Nephron (organoid): ENCODE data around the gene CORO1C.

Experiments
- H3K27ac Mint-ChIP-seq, 3 experiments: 2 replicates each; pipeline ENCODE4 v1.8.0; 2020; ENCODE audit warnings: mixed read lengths in 3 of 3, mild to moderate bottlenecking in 2 of 3, moderate library complexity in 1 of 3
- H3K27me3 Mint-ChIP-seq: 2 replicates; pipeline ENCODE4 v1.8.0; 2021; ENCODE audit warnings: low read depth, mild to moderate bottlenecking, moderate library complexity, mixed read lengths
- H3K36me3 Mint-ChIP-seq: 2 replicates; pipeline ENCODE4 v1.8.0; 2020; ENCODE audit warnings: low read depth, mixed read lengths
- H3K4me1 Mint-ChIP-seq: 2 replicates; pipeline ENCODE4 v1.8.0; 2020; ENCODE audit warnings: mixed read lengths
- H3K4me3 Mint-ChIP-seq, 3 experiments: 2 replicates each; pipeline ENCODE4 v1.8.0; 2020; ENCODE audit warnings: mild to moderate bottlenecking in 3 of 3, mixed read lengths in 3 of 3, moderate library complexity in 2 of 3
- H3K9me3 Mint-ChIP-seq: 2 replicates; pipeline ENCODE4 v1.8.0; 2020; ENCODE audit warnings: mixed read lengths
- CTCF ChIP-seq, 3 experiments: fragments of 200-600 bp; sonication (generic); IDR thresholded peaks; one replicate each; pipeline ENCODE4 v1.5.0; 2021; ENCODE audit warnings: antibody characterized with exemption in 3 of 3; ENCODE audit not compliant: unreplicated experiment in 3 of 3

Gene CORO1C

GRCh38 chr12:108606492-108606891 lies 124.8 kb downstream of the CORO1C start:
- H3K4me3 Mint-ChIP-seq: no peak overlapping the region
- H3K4me1 Mint-ChIP-seq: peaks cover 43% of the 10 kb centered on the region

GRCh38 chr12:108605690-108606406 lies 125.5 kb downstream of the CORO1C start:
- no peaks in the 10 kb centered on the region for H3K36me3 Mint-ChIP-seq
- H3K9me3 Mint-ChIP-seq: no peaks in the 10 kb centered on the region
- TF ChIP-seq CTCF (IDR thresholded peaks at IDR 0.05; ENCODE audit: unreplicated experiment in 3 of 3): no peak
- peaks cover 40% of the 10 kb centered on the region for H3K4me1 Mint-ChIP-seq
- peak overlapping the region; percentile 43 to 74 (median 49) for H3K27ac Mint-ChIP-seq
- peaks cover 14% of the 10 kb centered on the region for H3K27me3 Mint-ChIP-seq
- no peak overlapping the region for H3K4me3 Mint-ChIP-seq

More at GRCh38 chr12:108606492-108606891, 124.8 kb downstream of the CORO1C start:
- Mint-ChIP-seq H3K9me3 (no peaks in the 10 kb centered on the region), H3K27ac (no peak overlapping the region), H3K36me3 (no peaks in the 10 kb centered on the region), H3K27me3 (peaks cover 13% of the 10 kb centered on the region)
- TF ChIP-seq CTCF (IDR thresholded peaks at IDR 0.05; ENCODE audit: unreplicated experiment in 3 of 3): no peak

- peaks cover 37% of the 10 kb centered on the region for H3K4me1 Mint-ChIP-seq
- peaks cover 16% of the 10 kb centered on the region for H3K27me3 Mint-ChIP-seq
- H3K9me3 Mint-ChIP-seq: no peaks in the 10 kb centered on the region
- H3K27ac Mint-ChIP-seq: peak overlapping the region; percentile 43 to 74 (median 49)
- no peaks in the 10 kb centered on the region for H3K36me3 Mint-ChIP-seq
- no peak for TF ChIP-seq CTCF (IDR thresholded peaks at IDR 0.05; ENCODE audit: unreplicated experiment in 3 of 3)
- peak overlapping the region in 1 of 3 experiments; percentile 7 for H3K4me3 Mint-ChIP-seq
Measured at GRCh38 chr12:108605000-108605689, 126.2 kb downstream of the CORO1C start.

- Mint-ChIP-seq H3K4me3 (peak overlapping the region in 1 of 3 experiments; percentile 7), H3K27me3 (peaks cover 17% of the 10 kb centered on the region), H3K9me3 (no peaks in the 10 kb centered on the region), H3K36me3 (no peaks in the 10 kb centered on the region), H3K4me1 (peaks cover 33% of the 10 kb centered on the region), H3K27ac (peak overlapping the region; percentile 27 to 49 (median 40))
- no peak for TF ChIP-seq CTCF (IDR thresholded peaks at IDR 0.05; ENCODE audit: unreplicated experiment in 3 of 3)
Measured at GRCh38 chr12:108604208-108604941, 126.9 kb downstream of the CORO1C start.

GRCh38 chr12:108603743-108604142 lies 127.6 kb downstream of the CORO1C start:
- Mint-ChIP-seq H3K4me3 (no peak overlapping the region), H3K4me1 (peaks cover 38% of the 10 kb centered on the region), H3K9me3 (no peaks in the 10 kb centered on the region), H3K27me3 (peaks cover 17% of the 10 kb centered on the region), H3K27ac (peak overlapping the region; percentile 8 to 49 (median 27)), H3K36me3 (no peaks in the 10 kb centered on the region)
- no peak for TF ChIP-seq CTCF (IDR thresholded peaks at IDR 0.05; ENCODE audit: unreplicated experiment in 3 of 3)
